ENCODE results near the gene RPL31.

Gene RPL31

GRCh38 chr2:101053117-101053516, 51.0 kb downstream of the RPL31 start:
- DNase-seq (ENCODE audit: extremely low spot score, insufficient read length, low read depth) (no peak), FAIRE-seq (no peak)
